OCI-LY7 (cell line): Measurements from ENCODE around the gene CHN2. TPM values are rescaled to one million over a fixed set of nuclear protein-coding genes. Genes with fewer than 3 reads are reported as not detected.

Experiments used
- BruUV-seq: library from RNA; stranded (reverse); fragments of 400-500 nt; replicated peaks from 2 replicates; lab custom pipeline; 2021; lab: Mats Ljungman, UMichigan
- CTCF ChIA-PET: fragments of 300-600 bp; sonication (Branson Sonifier 250); formaldehyde crosslinking; loops from one replicate; lab custom pipeline; 2022; ENCODE audit warnings: antibody characterized with exemption; ENCODE audit not compliant: unreplicated experiment; lab: Charles Lee
- POLR2A ChIA-PET: fragments of 300-600 bp; sonication (Branson Sonifier 250); formaldehyde crosslinking; loops from one replicate; lab custom pipeline; 2022; ENCODE audit warnings: antibody characterized with exemption; lab: Charles Lee
- DNase-seq: peaks from one replicate; pipeline ENCODE4 v3.0.0-alpha.2; 2015; ENCODE audit warnings: low spot score
- H2AFZ ChIP-seq: fragments of 200-600 bp; sonication (generic), shearing (Covaris generic); 2 replicates; pipeline ENCODE4 v1.6.1; 2014; ENCODE audit warnings: mild to moderate bottlenecking, antibody characterized with exemption, low read length, moderate library complexity
- H3K27ac ChIP-seq: fragments of 200-600 bp; sonication (generic); 2 replicates; pipeline ENCODE4 v1.5.1; 2014; ENCODE audit warnings: mixed run types, low read depth, mild to moderate bottlenecking, moderate library complexity, low read length, inconsistent platforms; ENCODE audit not compliant: poor library complexity, severe bottlenecking
- H3K36me3 ChIP-seq: fragments of 200-600 bp; sonication (generic); 2 replicates; pipeline ENCODE4 v1.6.1; 2014; ENCODE audit warnings: mild to moderate bottlenecking, antibody characterized with exemption, low read length, moderate library complexity, mixed read lengths; ENCODE audit not compliant: insufficient read depth
- H3K4me1 ChIP-seq: fragments of 200-600 bp; sonication (generic); 2 replicates; pipeline ENCODE4 v1.5.1; 2014; ENCODE audit warnings: mild to moderate bottlenecking, low read length; ENCODE audit not compliant: insufficient read depth, poor library complexity, severe bottlenecking
- H3K4me2 ChIP-seq: fragments of 200-600 bp; sonication (generic); 2 replicates; pipeline ENCODE4 v1.6.1; 2014; ENCODE audit warnings: mild to moderate bottlenecking, low read length
- H3K4me3 ChIP-seq: fragments of 200-600 bp; sonication (generic); 2 replicates; pipeline ENCODE4 v1.5.1; 2014; ENCODE audit warnings: mild to moderate bottlenecking, low read depth, low read length; ENCODE audit not compliant: poor library complexity, severe bottlenecking
- H3K79me2 ChIP-seq: fragments of 200-600 bp; sonication (generic); 2 replicates; pipeline ENCODE4 v1.6.1; 2016; ENCODE audit warnings: low read depth, mild to moderate bottlenecking, low read length, moderate library complexity, mixed read lengths; ENCODE audit not compliant: insufficient read depth
- H3K9me2 ChIP-seq: fragments of 200-600 bp; sonication (generic); 2 replicates; pipeline ENCODE4 v1.6.1; 2016; ENCODE audit warnings: mild to moderate bottlenecking, low read length, mixed read lengths; ENCODE audit not compliant: insufficient read depth
- H3K9me3 ChIP-seq: fragments of 200-600 bp; sonication (generic); 2 replicates; pipeline ENCODE4 v1.6.1; 2014; ENCODE audit warnings: mild to moderate bottlenecking, mixed run types, low read length, mixed read lengths
- H4K20me1 ChIP-seq: fragments of 200-600 bp; sonication (generic); 2 replicates; pipeline ENCODE4 v1.6.1; 2014; ENCODE audit warnings: mild to moderate bottlenecking, antibody characterized with exemption, low read length, moderate library complexity, mixed read lengths; ENCODE audit not compliant: insufficient read depth
- CTCF ChIP-seq: fragments of 200-600 bp; sonication (generic); conservative IDR thresholded peaks from 2 replicates; pipeline ENCODE4 v1.5.1; 2014; ENCODE audit warnings: mild to moderate bottlenecking, antibody characterized with exemption, low read length, moderate library complexity, mixed read lengths
- EZH2phosphoT487 ChIP-seq: fragments of 200-600 bp; sonication (generic); IDR thresholded peaks from 2 replicates; pipeline ENCODE4 v1.6.1; 2018; ENCODE audit warnings: low read depth, borderline replicate concordance, mild to moderate bottlenecking, mixed run types, antibody characterized with exemption, low read length, moderate library complexity, mixed read lengths
- intact Hi-C: fragments of 100-400 bp; cut with micrococcal nuclease; formaldehyde crosslinking; loops from one replicate; pipeline ENCODE4 v1.10.0; 2022; ENCODE audit not compliant: unreplicated experiment
- total RNA-seq, 2 experiments: library from RNA; depleted of rRNA in 1 of 2; stranded (reverse); fragments of >200 nt in 1 of 2; shearing (Covaris generic) in 1 of 2; gene quantifications; 2 replicates each; pipeline ENCODE4 v1.2.3, GENCODE V29; 2014 to 2022

CHN2 gene
- total RNA-seq, 2 experiments from 2014 or later = not detected

- Histone ChIP-seq H2AFZ (no peak overlapping the region), H3K27ac (no peak overlapping the region), H3K36me3 (no peaks in the 10 kb centered on the region), H3K9me3 (no peaks in the 10 kb centered on the region), H3K9me2 (no peaks in the 10 kb centered on the region), H3K4me2 (no peak overlapping the region), H4K20me1 (no peaks in the 10 kb centered on the region), H3K4me1 (no peaks in the 10 kb centered on the region), H3K79me2 (no peaks in the 10 kb centered on the region), H3K4me3 (no peak overlapping the region)
- ChIA-PET POLR2A (interaction anchor here (0.7 kb wide), 1 partner anchor 97 kb away, joined by 3 read pairs; no protein-coding TSS in a partner anchor), CTCF (no interaction called here)
- TF ChIP-seq EZH2phosphoT487 (no peak), CTCF (no peak)
- no peak for DNase-seq
- BruUV-seq = no TSS peak
- intact Hi-C loops = no loop called here
These were observed 104.5 kb downstream of the CHN2 start for GRCh38 chr7:29299086-29299485.

- no peak for DNase-seq
- Histone ChIP-seq H4K20me1 (no peaks in the 10 kb centered on the region), H3K9me3 (no peaks in the 10 kb centered on the region), H3K4me3 (no peak overlapping the region), H3K36me3 (no peaks in the 10 kb centered on the region), H3K79me2 (no peaks in the 10 kb centered on the region), H3K27ac (no peak overlapping the region), H3K4me1 (no peaks in the 10 kb centered on the region), H2AFZ (no peak overlapping the region), H3K9me2 (no peaks in the 10 kb centered on the region), H3K4me2 (no peak overlapping the region)
- TF ChIP-seq EZH2phosphoT487 (no peak), CTCF (no peak)
- POLR2A ChIA-PET = no interaction called here
- intact Hi-C loops = no loop called here
- BruUV-seq = no TSS peak
- CTCF ChIA-PET = no interaction called here
These were observed 105.5 kb downstream of the CHN2 start for GRCh38 chr7:29300026-29300480.

GRCh38 chr7:29300649-29301048 is 106.1 kb downstream of the CHN2 start:
- BruUV-seq = no TSS peak
- DNase-seq = no peak
- ChIA-PET CTCF (no interaction called here), POLR2A (interaction anchor here (0.7 kb wide), 3 partner anchors 18 to 137 kb away, joined by 3 to 4 read pairs (median 3); no protein-coding TSS in a partner anchor)
- Histone ChIP-seq H3K4me3 (no peak overlapping the region), H4K20me1 (no peaks in the 10 kb centered on the region), H3K27ac (no peak overlapping the region), H3K9me2 (no peaks in the 10 kb centered on the region), H3K9me3 (no peaks in the 10 kb centered on the region), H3K4me2 (no peak overlapping the region), H3K4me1 (no peaks in the 10 kb centered on the region), H3K79me2 (no peaks in the 10 kb centered on the region), H2AFZ (no peak overlapping the region), H3K36me3 (no peaks in the 10 kb centered on the region)
- TF ChIP-seq CTCF (no peak), EZH2phosphoT487 (no peak)
- intact Hi-C loops = no loop called here
